Pancreas (tissue), 10 donors: ENCODE results near the gene FAM180A. TPM values are rescaled to one million over a fixed set of nuclear protein-coding genes. Genes with fewer than 3 reads are reported as not detected.

ENCODE experiments used
- ATAC-seq, 4 donors: fragments of 200-7000 bp; cut with Tn5 transposase; one replicate each; pipeline versions ENCODE4 v1.8.0 to v1.9.1; 2020; ENCODE audit warnings: mild to moderate bottlenecking in 4 of 4, moderate library complexity in 4 of 4
- DNase-seq, 6 donors: peaks; one replicate each; pipeline ENCODE4 v3.0.0-alpha.2; 2020
- FAIRE-seq: peaks from 2 replicates; lab custom pipeline; 2012; peaks lifted over from hg19 to GRCh38; lab: Jason Lieb, UNC
- H3K27ac ChIP-seq, 4 donors: fragments of 200-600 bp; sonication (generic); 1 replicate in 3 of 4; 2 replicates in 1 of 4; pipeline versions ENCODE4 v1.5.0 to v1.8.0; 2020
- H3K27me3 ChIP-seq, 4 donors: fragments of 200-600 bp; one replicate each; pipeline ENCODE4 v1.8.0; 2021
- H3K36me3 ChIP-seq, 3 donors: fragments of 200-600 bp; sonication (generic) in 1 of 3; one replicate each; pipeline versions ENCODE4 v1.5.0 to v1.8.0; 2020 to 2021
- H3K4me1 ChIP-seq, 3 donors: fragments of 200-600 bp; one replicate each; pipeline ENCODE4 v1.8.0; 2021
- H3K4me3 ChIP-seq, 4 donors: fragments of 200-600 bp; sonication (generic) in 2 of 4; one replicate each; pipeline versions ENCODE4 v1.5.0 to v1.8.0; 2020 to 2021
- H3K9me3 ChIP-seq, 4 donors: fragments of 200-600 bp; one replicate each; pipeline ENCODE4 v1.8.0; 2021
- WGBS, 2 donors: extraction: QIAGEN DNeasy Blood & Tissue Kit; methylation state at CpG; one replicate each; pipeline ENCODE4 v1.1.7; 2013; 5-methylcytosine and 5-hydroxymethylcytosine counted together
- intact Hi-C, 3 donors: fragments of 100-400 bp; cut with DNase I; formaldehyde crosslinking; loops; one replicate each; pipeline versions ENCODE4 v1.11.1 to v1.14.2; 2022
- polyA plus RNA-seq, 2 donors: library from polyadenylated mRNA; stranded (reverse); fragments of 200-250 nt; gene quantifications; one replicate each; pipeline ENCODE4 v1.2.3, GENCODE V29; 2013
- total RNA-seq, 6 donors: library from RNA; stranded (reverse); fragmentation: NEBNext Ultra II Directional in 4 of 6; extraction: Animal tissue kit (Norgen Biotek cat#: 25700) in 4 of 6; gene quantifications; one replicate each; pipeline versions ENCODE4 v1.2.1 to v1.2.4, GENCODE V29; 2021 to 2023
- TF ChIP-seq, protein P1 (sequence below), 4 donors: fragments of 200-600 bp; sonication (generic) in 3 of 4; IDR thresholded peaks; one replicate each; pipeline versions ENCODE4 v1.5.0 to v1.8.0; 2021; ENCODE audit warnings: antibody characterized with exemption in 4 of 4
- donor health status: healthy with polysubstance abuse.
- donor health status: DM: no; HTN: no; CAD: no; lungs with moderate emphysema.
- donor health status: DM: no; HTN: no; CAD: no.
- donor health status: control.
- donor health status: control.
- donor health status: Bipolar disorder and iron deficiency.
- donor health status: DM: yes; HTN: yes; CAD: no.
- donor health status: DM: no; HTN: no; CAD: no.
- donor health status: DM: no; HTN: no; CAD: no.
- donor health status: DM: yes; HTN: yes; CAD: no.

Gene FAM180A
- total and polyA plus RNA-seq, 8 donors: 0.11 to 0.90 (median 0.24) TPM

DNA sequence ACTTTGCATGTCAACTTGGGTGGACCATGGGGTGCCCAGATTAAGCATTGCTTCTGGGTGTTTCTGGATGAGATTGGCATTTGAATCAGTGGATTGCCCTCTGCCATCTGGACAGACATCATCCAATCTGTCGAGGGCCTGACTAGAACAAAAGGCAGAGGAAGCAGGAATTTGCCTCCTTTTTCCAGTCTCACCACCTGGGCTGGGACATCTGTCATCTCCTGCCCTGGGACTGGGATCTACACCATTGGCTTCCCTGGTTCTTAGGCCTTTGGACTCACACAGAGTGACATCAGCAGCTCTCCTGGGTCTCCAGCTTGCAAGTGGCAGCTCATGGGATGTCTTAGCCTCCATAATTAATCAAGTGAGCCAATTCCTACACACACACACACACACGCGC is 30.9 kb downstream of the FAM180A start:
- TF ChIP-seq, protein P1, sequence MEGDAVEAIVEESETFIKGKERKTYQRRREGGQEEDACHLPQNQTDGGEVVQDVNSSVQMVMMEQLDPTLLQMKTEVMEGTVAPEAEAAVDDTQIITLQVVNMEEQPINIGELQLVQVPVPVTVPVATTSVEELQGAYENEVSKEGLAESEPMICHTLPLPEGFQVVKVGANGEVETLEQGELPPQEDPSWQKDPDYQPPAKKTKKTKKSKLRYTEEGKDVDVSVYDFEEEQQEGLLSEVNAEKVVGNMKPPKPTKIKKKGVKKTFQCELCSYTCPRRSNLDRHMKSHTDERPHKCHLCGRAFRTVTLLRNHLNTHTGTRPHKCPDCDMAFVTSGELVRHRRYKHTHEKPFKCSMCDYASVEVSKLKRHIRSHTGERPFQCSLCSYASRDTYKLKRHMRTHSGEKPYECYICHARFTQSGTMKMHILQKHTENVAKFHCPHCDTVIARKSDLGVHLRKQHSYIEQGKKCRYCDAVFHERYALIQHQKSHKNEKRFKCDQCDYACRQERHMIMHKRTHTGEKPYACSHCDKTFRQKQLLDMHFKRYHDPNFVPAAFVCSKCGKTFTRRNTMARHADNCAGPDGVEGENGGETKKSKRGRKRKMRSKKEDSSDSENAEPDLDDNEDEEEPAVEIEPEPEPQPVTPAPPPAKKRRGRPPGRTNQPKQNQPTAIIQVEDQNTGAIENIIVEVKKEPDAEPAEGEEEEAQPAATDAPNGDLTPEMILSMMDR (IDR thresholded peaks at IDR 0.05): no peak
- intact Hi-C loops: no loop called here
- H3K4me3 ChIP-seq: no peak overlapping the region
- no peaks in the 10 kb centered on the region for H3K4me1 ChIP-seq
- FAIRE-seq (no peak), DNase-seq (no peak), ATAC-seq (no peak)
- H3K27me3 ChIP-seq: no peaks in the 10 kb centered on the region
- H3K36me3 ChIP-seq: no peaks in the 10 kb centered on the region
- no peaks in the 10 kb centered on the region for H3K9me3 ChIP-seq
- H3K27ac ChIP-seq: no peak overlapping the region
- 80 to 86% methylated on average over 3 of the region's 3 CpGs for whole genome bisulfite sequencing, 2 donors

DNA sequence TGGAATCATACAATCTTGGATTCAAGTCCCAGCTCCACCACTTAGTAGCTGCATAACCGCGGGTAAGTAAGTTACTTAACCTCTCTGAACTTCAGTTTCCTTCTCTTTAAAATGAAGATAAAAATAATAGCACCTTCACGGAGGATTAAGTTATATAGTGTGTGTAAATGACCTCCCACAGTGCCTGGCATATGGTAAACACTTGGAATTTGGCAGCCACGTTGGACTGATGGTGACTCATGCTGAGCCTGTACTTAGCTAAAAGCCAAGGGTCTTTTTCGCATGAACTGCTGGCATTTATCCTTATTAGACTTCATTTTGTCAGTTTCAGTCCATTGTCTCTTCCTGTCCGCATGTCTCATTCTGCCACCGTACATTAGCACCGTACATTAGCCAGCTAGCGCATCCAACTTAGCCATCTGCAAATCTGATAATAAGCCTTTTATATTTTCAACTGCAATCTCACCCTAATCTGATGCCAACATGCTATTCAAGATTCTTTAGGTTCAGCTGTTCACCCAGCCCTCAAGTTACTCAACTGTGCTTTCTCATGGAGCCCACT is 31.9 kb downstream of the FAM180A start:
- Histone ChIP-seq H3K4me3 (no peak overlapping the region), H3K27me3 (no peaks in the 10 kb centered on the region), H3K36me3 (no peaks in the 10 kb centered on the region), H3K4me1 (no peaks in the 10 kb centered on the region), H3K27ac (no peak overlapping the region), H3K9me3 (no peaks in the 10 kb centered on the region)
- ATAC-seq: peak in 1 of 4 donors; percentile 39
- TF ChIP-seq, protein P1 (IDR thresholded peaks at IDR 0.05): no peak
- no peak for DNase-seq
- FAIRE-seq: no peak
- WGBS, 2 donors: 65 to 69% methylated on average over 9 of the region's 9 CpGs
- intact Hi-C loops: no loop called here

DNA sequence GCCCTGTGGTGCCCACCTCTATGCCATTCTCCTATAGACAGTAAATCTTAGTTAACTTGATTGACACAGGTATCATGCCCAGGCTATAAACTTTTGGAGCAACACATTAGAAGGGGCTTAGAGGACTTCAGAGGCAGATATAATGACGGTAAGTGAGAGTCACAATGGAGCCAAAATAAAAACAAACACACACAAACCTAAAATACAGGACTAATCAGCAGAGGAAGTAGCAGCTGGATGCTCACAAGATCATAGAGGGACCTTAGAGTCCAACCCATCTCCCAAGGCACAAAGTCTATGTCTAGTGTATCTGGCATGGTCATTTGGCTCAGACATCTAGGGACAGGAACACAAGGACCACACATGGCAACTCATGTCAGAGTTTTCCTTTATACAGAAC is 32.9 kb downstream of the FAM180A start:
- FAIRE-seq: no peak
- TF ChIP-seq, protein P1 (IDR thresholded peaks at IDR 0.05): no peak
- no peak for ATAC-seq
- intact Hi-C loops: no loop called here
- no peak for DNase-seq
- H3K36me3 ChIP-seq: no peaks in the 10 kb centered on the region
- WGBS, 2 donors: 77 to 88% methylated on average over 1 of the region's 1 CpG
- H3K9me3 ChIP-seq: no peaks in the 10 kb centered on the region
- no peaks in the 10 kb centered on the region for H3K4me1 ChIP-seq
- H3K27ac ChIP-seq: no peak overlapping the region
- H3K27me3 ChIP-seq: no peaks in the 10 kb centered on the region
- no peak overlapping the region for H3K4me3 ChIP-seq

DNA sequence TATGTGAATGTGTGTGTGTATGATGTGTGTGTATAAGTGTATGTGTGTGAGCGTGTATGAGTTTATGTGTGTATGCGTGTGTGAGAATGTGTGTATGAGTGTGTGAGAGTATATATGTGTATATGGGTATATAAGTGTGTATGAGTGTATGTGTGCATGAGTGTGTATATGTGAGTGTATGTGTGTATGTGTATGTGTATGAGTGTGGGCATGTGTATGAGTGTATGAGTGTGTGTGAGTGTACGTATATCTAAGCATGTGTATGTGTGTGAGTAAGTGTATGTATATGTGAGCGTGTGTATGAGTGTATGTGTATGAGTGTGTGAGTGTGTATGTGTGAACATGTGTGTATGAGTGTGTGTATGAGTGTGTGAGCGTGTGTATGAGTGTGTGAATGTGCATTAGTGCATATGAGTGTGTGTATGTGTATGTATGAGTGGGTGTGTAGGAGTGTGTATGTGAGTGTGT is 33.5 kb downstream of the FAM180A start:
- TF ChIP-seq, protein P1 (IDR thresholded peaks at IDR 0.05): no peak
- Histone ChIP-seq H3K27ac (no peak overlapping the region), H3K4me1 (no peaks in the 10 kb centered on the region), H3K4me3 (no peak overlapping the region), H3K36me3 (no peaks in the 10 kb centered on the region), H3K27me3 (no peaks in the 10 kb centered on the region), H3K9me3 (no peaks in the 10 kb centered on the region)
- FAIRE-seq (no peak), ATAC-seq (no peak), DNase-seq (no peak)
- intact Hi-C loops: no loop called here
- WGBS, 2 donors: 89 to 96% methylated on average over 5 of the region's 5 CpGs

DNA sequence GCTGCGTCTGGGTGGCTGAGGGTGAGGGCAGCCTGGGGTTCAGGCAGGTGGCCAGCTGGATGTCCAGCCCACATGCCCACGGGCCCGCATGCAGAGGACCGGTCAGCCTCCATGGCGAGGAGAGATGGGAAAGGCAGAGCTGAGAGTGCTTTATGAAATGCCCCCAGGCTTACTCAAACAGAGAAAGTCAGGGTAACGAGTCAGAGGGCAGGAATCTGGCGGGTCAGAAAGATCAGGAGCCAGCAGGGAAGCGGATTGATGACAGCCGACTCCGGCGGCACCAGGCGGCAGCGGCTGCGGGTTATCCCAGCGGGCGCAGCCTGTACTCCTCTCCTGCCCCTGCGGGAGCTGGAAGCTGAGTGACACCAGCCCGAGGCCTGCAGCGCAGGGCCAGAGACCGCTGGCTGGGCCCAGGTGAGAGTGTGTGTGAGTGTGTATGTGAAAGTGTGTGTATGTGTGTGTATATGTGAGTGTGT is 34.0 kb downstream of the FAM180A start:
- Histone ChIP-seq H3K9me3 (no peaks in the 10 kb centered on the region), H3K27me3 (no peaks in the 10 kb centered on the region), H3K36me3 (no peaks in the 10 kb centered on the region), H3K4me3 (no peak overlapping the region), H3K4me1 (no peaks in the 10 kb centered on the region), H3K27ac (no peak overlapping the region)
- 75 to 81% methylated on average over 20 of the region's 20 CpGs for WGBS, 2 donors
- ATAC-seq: no peak
- intact Hi-C loops: no loop called here
- FAIRE-seq: no peak
- no peak for DNase-seq
- TF ChIP-seq, protein P1 (IDR thresholded peaks at IDR 0.05): no peak
